ENCODE results near the gene TMC4. TPM values are rescaled to one million over a fixed set of nuclear protein-coding genes. Genes with fewer than 3 reads are reported as not detected.
"Not testable (repeated sequence)": the region's sequence is repeated elsewhere in the genome, so short reads cannot be mapped to it uniquely, and the experiment has no call there.

TMC4 gene
- 1.0 TPM for polyA plus RNA-seq (2013, experiment 1 of 2; ENCODE audit: insufficient read length)
- 0.83 TPM for polyA plus RNA-seq (2013, experiment 2 of 2; ENCODE audit: insufficient read length)

- no peak for DNase-seq
These were observed at the start of gene TMC4 for GRCh38 chr19:54172471-54173358. Gene TMC4 (minus strand): TSS chr19:54173160. CDS start chr19:54173117, 43 bp downstream.

- not testable (repeated sequence) for DNase-seq
These were observed 49.0 kb upstream of the TMC4 start for GRCh38 chr19:54221947-54222346.

- DNase-seq: not testable (repeated sequence)
These were observed 46.7 kb upstream of the TMC4 start for GRCh38 chr19:54219702-54220101.

- DNase-seq: no peak
These were observed 46.2 kb upstream of the TMC4 start for GRCh38 chr19:54218960-54219661.

- no peak for DNase-seq
These were observed 45.3 kb upstream of the TMC4 start for GRCh38 chr19:54218259-54218658.

- not testable (repeated sequence) for DNase-seq
These were observed 44.7 kb upstream of the TMC4 start for GRCh38 chr19:54217517-54218247.

- no peak for DNase-seq
These were observed 43.9 kb upstream of the TMC4 start for GRCh38 chr19:54216869-54217268.

GRCh38 chr19:54214734-54215133 lies 41.8 kb upstream of the TMC4 start:
- DNase-seq: not testable (repeated sequence)

- not testable (repeated sequence) for DNase-seq
These were observed 41.3 kb upstream of the TMC4 start for GRCh38 chr19:54214217-54214616.

- no peak for DNase-seq
These were observed 38.3 kb upstream of the TMC4 start for GRCh38 chr19:54211235-54211634.

- peak; percentile 96 for DNase-seq
These were observed 37.0 kb upstream of the TMC4 start for GRCh38 chr19:54209811-54210494.

GRCh38 chr19:54209058-54209810 lies 36.3 kb upstream of the TMC4 start:
- peak; percentile 6 for DNase-seq

GRCh38 chr19:54208784-54209057 lies 35.8 kb upstream of the TMC4 start:
- peak; percentile 8 for DNase-seq

- DNase-seq: peak; percentile 45
These were observed 35.2 kb upstream of the TMC4 start for GRCh38 chr19:54207983-54208783.

GRCh38 chr19:54207676-54207982 lies 34.7 kb upstream of the TMC4 start:
- no peak for DNase-seq

- not testable (repeated sequence) for DNase-seq
These were observed 34.2 kb upstream of the TMC4 start for GRCh38 chr19:54207193-54207592.

- no peak for DNase-seq
These were observed 33.8 kb upstream of the TMC4 start for GRCh38 chr19:54206831-54207177.

- DNase-seq: no peak
These were observed 33.3 kb upstream of the TMC4 start for GRCh38 chr19:54206030-54206830.

GRCh38 chr19:54204767-54205468 lies 32.0 kb upstream of the TMC4 start:
- no peak for DNase-seq
